Fibroblast of skin of left biceps (primary cell): Measurements from ENCODE around the gene PLEKHM2.

Source experiments
- DNase-seq, 2 experiments: peaks; one replicate each; pipeline ENCODE4 v3.0.0-alpha.2; 2013; ENCODE audit warnings: low read depth in 2 of 2

Gene PLEKHM2

GRCh38 chr1:15738416-15739113, 54.4 kb downstream of the PLEKHM2 start:
- no peak for DNase-seq

GRCh38 chr1:15739259-15739658, 55.1 kb downstream of the PLEKHM2 start:
- no peak for DNase-seq

GRCh38 chr1:15739745-15740144, 55.6 kb downstream of the PLEKHM2 start:
- no peak for DNase-seq

GRCh38 chr1:15740924-15741850, 57.1 kb downstream of the PLEKHM2 start:
- no peak for DNase-seq

- no peak for DNase-seq
Observed at GRCh38 chr1:15742339-15742801, 58.2 kb downstream of the PLEKHM2 start, which contains the start of gene TMEM82. Gene TMEM82 (plus strand): TSS chr1:15742499. CDS start chr1:15742560, 61 bp downstream.

GRCh38 chr1:15744122-15744679, 60.1 kb downstream of the PLEKHM2 start:
- DNase-seq, result no peak

GRCh38 chr1:15747378-15747777, 63.3 kb downstream of the PLEKHM2 start:
- no peak for DNase-seq

GRCh38 chr1:15748264-15748663, 64.1 kb downstream of the PLEKHM2 start:
- DNase-seq, result no peak

GRCh38 chr1:15748690-15749398, 64.7 kb downstream of the PLEKHM2 start:
- no peak for DNase-seq

GRCh38 chr1:15749399-15750291, 65.5 kb downstream of the PLEKHM2 start:
- no peak for DNase-seq

- no peak for DNase-seq
Observed at GRCh38 chr1:15750924-15751323, 66.8 kb downstream of the PLEKHM2 start.

GRCh38 chr1:15751717-15752116, 67.6 kb downstream of the PLEKHM2 start:
- DNase-seq, result no peak

GRCh38 chr1:15753776-15754175, 69.7 kb downstream of the PLEKHM2 start:
- no peak for DNase-seq

- DNase-seq, result no peak
Observed at GRCh38 chr1:15755021-15755645, 71.0 kb downstream of the PLEKHM2 start.

GRCh38 chr1:15755646-15756040, 71.5 kb downstream of the PLEKHM2 start:
- no peak for DNase-seq

- DNase-seq, result no peak
Observed at GRCh38 chr1:15756143-15757015, 72.3 kb downstream of the PLEKHM2 start.

GRCh38 chr1:15757016-15757543, 73.0 kb downstream of the PLEKHM2 start:
- no peak for DNase-seq

- no peak for DNase-seq
Observed at GRCh38 chr1:15757575-15758342, 73.6 kb downstream of the PLEKHM2 start.
